ENCODE measurements around the gene FUT3.

Gene FUT3

DNA sequence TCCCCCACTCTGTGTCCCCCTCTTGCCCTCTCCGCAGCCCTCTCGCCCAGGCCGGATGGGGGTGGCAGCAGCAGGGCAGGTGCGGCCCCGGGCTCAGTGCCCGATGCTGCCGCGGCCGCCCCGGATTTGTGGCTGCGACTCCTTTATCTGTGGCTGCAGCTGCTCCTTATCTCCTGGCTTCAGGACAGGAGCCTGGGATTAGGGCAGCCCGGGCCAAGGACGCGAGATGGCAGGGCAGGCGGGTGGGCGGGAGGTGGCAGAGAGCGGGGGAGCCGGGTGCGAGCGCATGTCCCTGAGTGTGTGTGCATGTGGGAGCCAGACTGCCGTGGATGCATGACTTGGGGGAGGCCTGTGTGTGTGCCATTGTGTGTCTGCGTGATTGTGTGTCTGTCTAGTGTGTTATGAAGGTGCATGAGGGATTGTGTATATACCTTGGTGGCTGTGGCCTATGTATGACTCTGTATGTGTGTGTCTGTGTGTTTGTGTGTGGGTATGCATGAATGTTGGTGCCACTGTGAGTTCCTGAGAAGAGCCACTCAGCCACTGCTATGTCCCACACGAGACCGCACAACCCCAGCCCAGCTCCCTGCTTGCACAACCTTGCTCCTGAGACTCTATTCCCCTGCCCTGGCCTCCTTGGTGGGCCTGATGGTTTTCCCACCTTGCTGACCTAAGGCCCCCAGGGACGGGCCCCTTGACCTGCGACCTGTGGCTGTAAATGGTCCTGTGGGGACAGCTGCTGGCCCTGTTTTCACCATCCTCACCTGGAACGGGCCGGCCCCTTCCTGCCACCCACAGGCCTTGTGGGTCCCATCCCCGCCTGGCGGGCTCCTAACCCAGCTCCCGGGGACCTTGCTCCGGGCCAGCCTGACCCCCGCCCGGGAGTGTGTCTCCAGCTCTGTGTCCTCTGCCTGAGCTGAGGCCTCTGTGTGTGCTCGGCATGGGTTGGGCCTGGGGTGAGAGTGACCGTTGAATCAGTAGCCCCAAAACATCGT, 51.7 kb downstream of the FUT3 start:
- DNase-seq, result no peak

- no peak for DNase-seq
These were observed 53.0 kb downstream of the FUT3 start for GRCh38 chr19:5798244-5798643.

DNA sequence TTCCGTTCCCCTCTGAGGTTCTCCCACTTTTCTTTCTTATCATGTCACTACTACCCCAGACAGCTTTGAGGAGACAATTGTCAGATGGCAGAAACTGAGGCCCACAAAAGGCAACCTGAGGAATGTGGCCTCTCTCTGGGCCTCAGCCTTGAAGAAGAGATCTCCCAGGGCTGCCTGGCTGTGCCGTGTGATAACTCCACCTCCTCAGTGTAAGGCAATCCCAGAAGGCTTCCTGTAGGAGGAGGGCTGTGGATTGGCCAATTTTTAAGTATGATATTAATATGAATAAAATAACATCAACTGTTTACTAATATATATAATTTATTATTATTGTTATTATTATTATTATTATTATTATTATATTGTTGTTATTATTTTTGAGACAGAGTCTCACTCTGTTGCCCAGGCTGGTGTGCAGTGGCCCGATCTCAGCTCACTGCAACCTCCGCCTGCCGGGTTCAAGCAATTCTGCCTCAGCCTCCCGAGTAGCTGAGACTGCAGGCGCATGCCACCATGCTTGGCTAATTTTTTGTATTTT, 55.8 kb downstream of the FUT3 start:
- no peak for DNase-seq

- no peak for DNase-seq
These were observed 58.1 kb downstream of the FUT3 start for GRCh38 chr19:5793188-5793587.
